ENCODE data around the gene RIIAD1.

DNA sequence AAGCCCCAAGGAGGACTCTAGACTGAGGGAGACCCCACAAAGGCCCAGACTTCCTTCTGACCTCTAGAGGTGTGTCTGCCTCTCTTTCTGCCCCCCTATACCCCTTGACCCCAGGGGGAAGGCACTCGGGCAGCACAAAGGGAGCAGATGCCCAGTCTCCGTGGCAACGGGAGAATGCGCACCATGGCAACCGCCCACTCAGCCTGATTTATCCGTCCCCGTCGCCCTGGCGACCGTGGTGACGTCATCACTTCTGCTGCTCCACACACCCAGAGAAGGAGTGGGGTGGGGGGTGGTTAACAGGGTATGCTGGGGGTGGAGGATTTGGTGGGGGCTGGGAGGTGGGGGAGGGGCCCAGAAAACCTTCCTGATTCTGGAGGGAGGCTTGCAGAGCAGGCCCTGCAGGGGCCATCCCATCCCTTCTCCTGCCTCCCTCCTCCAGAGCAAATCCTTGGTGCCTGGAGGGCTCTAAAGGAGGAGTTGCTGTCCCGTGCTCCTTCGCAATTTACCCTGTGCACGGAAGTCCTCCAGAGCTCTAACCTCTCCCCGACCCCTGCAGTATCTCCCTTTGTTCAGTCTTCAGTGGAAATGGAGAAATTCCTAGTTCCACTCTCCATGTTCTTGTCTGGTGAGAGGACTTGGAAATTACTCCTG lies 11.0 kb upstream of the RIIAD1 start:
- TF ChIP-seq, protein P1, sequence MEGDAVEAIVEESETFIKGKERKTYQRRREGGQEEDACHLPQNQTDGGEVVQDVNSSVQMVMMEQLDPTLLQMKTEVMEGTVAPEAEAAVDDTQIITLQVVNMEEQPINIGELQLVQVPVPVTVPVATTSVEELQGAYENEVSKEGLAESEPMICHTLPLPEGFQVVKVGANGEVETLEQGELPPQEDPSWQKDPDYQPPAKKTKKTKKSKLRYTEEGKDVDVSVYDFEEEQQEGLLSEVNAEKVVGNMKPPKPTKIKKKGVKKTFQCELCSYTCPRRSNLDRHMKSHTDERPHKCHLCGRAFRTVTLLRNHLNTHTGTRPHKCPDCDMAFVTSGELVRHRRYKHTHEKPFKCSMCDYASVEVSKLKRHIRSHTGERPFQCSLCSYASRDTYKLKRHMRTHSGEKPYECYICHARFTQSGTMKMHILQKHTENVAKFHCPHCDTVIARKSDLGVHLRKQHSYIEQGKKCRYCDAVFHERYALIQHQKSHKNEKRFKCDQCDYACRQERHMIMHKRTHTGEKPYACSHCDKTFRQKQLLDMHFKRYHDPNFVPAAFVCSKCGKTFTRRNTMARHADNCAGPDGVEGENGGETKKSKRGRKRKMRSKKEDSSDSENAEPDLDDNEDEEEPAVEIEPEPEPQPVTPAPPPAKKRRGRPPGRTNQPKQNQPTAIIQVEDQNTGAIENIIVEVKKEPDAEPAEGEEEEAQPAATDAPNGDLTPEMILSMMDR (IDR thresholded peaks at IDR 0.05): no peak
- TF ChIP-seq POLR2A (IDR thresholded peaks at IDR 0.05; ENCODE audit: low read depth) (no peak), EP300 (IDR thresholded peaks at IDR 0.05) (no peak)
